ENCODE data around the gene TESK1.

Gene TESK1

GRCh38 chr9:35651956-35652828, 47.1 kb downstream of the TESK1 start:
- DNase-seq (ENCODE audit: low spot score), result no peak
- in situ Hi-C loops (cut with MboI; ENCODE audit: low sequenced_read_pairs, unreplicated experiment), result no loop called here
- TF ChIP-seq CTCF (IDR thresholded peaks at IDR 0.05; ENCODE audit: borderline replicate concordance, control extremely low read depth, extremely low read depth, insufficient read depth, missing control alignments), result no peak

- in situ Hi-C loops (cut with MboI; ENCODE audit: low sequenced_read_pairs, unreplicated experiment), result no loop called here
- DNase-seq (ENCODE audit: low spot score), result no peak
- TF ChIP-seq CTCF (IDR thresholded peaks at IDR 0.05; ENCODE audit: borderline replicate concordance, control extremely low read depth, extremely low read depth, insufficient read depth, missing control alignments), result no peak
Observed at GRCh38 chr9:35652829-35653209, 47.8 kb downstream of the TESK1 start.

- no peak for TF ChIP-seq CTCF (IDR thresholded peaks at IDR 0.05; ENCODE audit: borderline replicate concordance, control extremely low read depth, extremely low read depth, insufficient read depth, missing control alignments)
- in situ Hi-C loops (cut with MboI; ENCODE audit: low sequenced_read_pairs, unreplicated experiment), result no loop called here
- no peak for DNase-seq (ENCODE audit: low spot score)
Observed at GRCh38 chr9:35653611-35654010, 48.5 kb downstream of the TESK1 start.

GRCh38 chr9:35656348-35656747, 51.3 kb downstream of the TESK1 start:
- TF ChIP-seq CTCF (IDR thresholded peaks at IDR 0.05; ENCODE audit: borderline replicate concordance, control extremely low read depth, extremely low read depth, insufficient read depth, missing control alignments), result no peak
- in situ Hi-C loops (cut with MboI; ENCODE audit: low sequenced_read_pairs, unreplicated experiment), result no loop called here

GRCh38 chr9:35656831-35657545, 51.9 kb downstream of the TESK1 start:
- DNase-seq (ENCODE audit: low spot score), result no peak
- in situ Hi-C loops (cut with MboI; ENCODE audit: low sequenced_read_pairs, unreplicated experiment), result no loop called here
- TF ChIP-seq CTCF (IDR thresholded peaks at IDR 0.05; ENCODE audit: borderline replicate concordance, control extremely low read depth, extremely low read depth, insufficient read depth, missing control alignments), result no peak

More at GRCh38 chr9:35656348-35656747, 51.3 kb downstream of the TESK1 start:
- DNase-seq (ENCODE audit: low spot score), result no peak

GRCh38 chr9:35657546-35658136, 52.6 kb downstream of the TESK1 start, which contains the start of gene RMRP:
TSS of gene RMRP (minus strand) at chr9:35658019.
- no peak for TF ChIP-seq CTCF (IDR thresholded peaks at IDR 0.05; ENCODE audit: borderline replicate concordance, control extremely low read depth, extremely low read depth, insufficient read depth, missing control alignments)
- in situ Hi-C loops (cut with MboI; ENCODE audit: low sequenced_read_pairs, unreplicated experiment), result no loop called here
- DNase-seq (ENCODE audit: low spot score), result peak; percentile 93

Data from GM13976 (cell line).